Tibial nerve (tissue), 4 donors: ENCODE measurements around the gene DSG3.

Source experiments
- EP300 ChIP-seq, 2 donors: sonication (generic); formaldehyde crosslinking; IDR thresholded peaks; one replicate each; pipeline ENCODE4 v1.6.1; 2017; ENCODE audit warnings: antibody characterized with exemption in 2 of 2, mild to moderate bottlenecking in 1 of 2
- POLR2A ChIP-seq, 2 donors: fragments of 450-650 bp; IDR thresholded peaks; one replicate each; pipeline ENCODE4 v1.6.1; 2017; ENCODE audit warnings: antibody characterized with exemption in 2 of 2, mild to moderate bottlenecking in 2 of 2, moderate library complexity in 2 of 2
- TF ChIP-seq, protein P1 (sequence below), 5 experiments: fragments of 200-600 bp in 3 of 5; fragments of 450-650 bp in 2 of 5; sonication (generic) in 3 of 5; IDR thresholded peaks; one replicate each; pipeline ENCODE4 v1.5.1; 2016 to 2019; ENCODE audit warnings: antibody characterized with exemption in 5 of 5, mild to moderate bottlenecking in 3 of 5, moderate library complexity in 2 of 5

DNA sequence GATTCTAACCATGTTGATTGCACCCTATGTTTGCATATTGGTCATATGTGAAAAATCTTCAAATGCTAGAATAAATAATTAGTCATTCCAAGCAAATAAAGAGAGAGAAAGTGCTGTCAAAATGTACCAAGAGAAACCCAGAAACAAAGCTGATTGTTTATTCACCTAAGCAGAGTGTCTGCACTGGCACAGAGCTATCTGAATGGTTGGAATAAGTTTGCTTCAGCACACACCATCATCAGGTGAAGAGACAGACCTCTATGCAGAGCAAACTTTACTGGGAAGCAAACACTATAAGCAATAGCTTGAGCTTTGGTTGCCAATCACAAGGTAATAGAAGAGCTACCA, 45.5 kb upstream of the DSG3 start:
- no peak for TF ChIP-seq POLR2A (IDR thresholded peaks at IDR 0.05)
- TF ChIP-seq, protein P1, sequence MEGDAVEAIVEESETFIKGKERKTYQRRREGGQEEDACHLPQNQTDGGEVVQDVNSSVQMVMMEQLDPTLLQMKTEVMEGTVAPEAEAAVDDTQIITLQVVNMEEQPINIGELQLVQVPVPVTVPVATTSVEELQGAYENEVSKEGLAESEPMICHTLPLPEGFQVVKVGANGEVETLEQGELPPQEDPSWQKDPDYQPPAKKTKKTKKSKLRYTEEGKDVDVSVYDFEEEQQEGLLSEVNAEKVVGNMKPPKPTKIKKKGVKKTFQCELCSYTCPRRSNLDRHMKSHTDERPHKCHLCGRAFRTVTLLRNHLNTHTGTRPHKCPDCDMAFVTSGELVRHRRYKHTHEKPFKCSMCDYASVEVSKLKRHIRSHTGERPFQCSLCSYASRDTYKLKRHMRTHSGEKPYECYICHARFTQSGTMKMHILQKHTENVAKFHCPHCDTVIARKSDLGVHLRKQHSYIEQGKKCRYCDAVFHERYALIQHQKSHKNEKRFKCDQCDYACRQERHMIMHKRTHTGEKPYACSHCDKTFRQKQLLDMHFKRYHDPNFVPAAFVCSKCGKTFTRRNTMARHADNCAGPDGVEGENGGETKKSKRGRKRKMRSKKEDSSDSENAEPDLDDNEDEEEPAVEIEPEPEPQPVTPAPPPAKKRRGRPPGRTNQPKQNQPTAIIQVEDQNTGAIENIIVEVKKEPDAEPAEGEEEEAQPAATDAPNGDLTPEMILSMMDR (IDR thresholded peaks at IDR 0.05), result no peak
- TF ChIP-seq EP300 (IDR thresholded peaks at IDR 0.05), result no peak
